NCI-H2196 treated with DMSO at 0.1 percent for 48 hours (cell line): ENCODE measurements around the gene CD58.
A peak's percentile ranks its signal among the peaks of the same experiment; 100 is the strongest.
"Not testable (repeated sequence)": the region's sequence is repeated elsewhere in the genome, so short reads cannot be mapped to it uniquely, and the experiment has no call there.

Experiments used
- DNase-seq: peaks from one replicate; lab custom pipeline; 2025; ENCODE audit not compliant: unreplicated experiment; lab: John Stamatoyannopoulos, UW

CD58 gene

DNA sequence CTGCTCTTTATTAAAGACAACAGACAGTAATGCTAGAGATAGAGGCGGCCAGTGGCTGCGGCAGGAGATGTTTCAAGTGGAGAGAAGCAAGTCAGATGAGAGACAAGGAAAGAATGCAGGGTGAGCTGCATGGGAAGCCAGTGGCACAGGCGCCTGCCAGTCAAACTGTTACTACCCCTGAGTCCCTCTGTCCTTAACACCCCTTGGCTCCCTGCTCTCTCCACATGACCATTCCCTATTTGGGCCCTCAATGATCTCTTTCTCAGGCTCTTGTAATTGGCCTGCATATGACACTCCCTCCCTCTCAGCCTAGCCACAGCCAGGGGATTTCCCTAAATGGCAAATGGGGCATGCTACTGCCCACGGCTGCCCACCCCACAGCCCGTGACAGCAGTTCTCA lies 22.6 kb upstream of the CD58 start:
- not testable (repeated sequence) for DNase-seq

DNA sequence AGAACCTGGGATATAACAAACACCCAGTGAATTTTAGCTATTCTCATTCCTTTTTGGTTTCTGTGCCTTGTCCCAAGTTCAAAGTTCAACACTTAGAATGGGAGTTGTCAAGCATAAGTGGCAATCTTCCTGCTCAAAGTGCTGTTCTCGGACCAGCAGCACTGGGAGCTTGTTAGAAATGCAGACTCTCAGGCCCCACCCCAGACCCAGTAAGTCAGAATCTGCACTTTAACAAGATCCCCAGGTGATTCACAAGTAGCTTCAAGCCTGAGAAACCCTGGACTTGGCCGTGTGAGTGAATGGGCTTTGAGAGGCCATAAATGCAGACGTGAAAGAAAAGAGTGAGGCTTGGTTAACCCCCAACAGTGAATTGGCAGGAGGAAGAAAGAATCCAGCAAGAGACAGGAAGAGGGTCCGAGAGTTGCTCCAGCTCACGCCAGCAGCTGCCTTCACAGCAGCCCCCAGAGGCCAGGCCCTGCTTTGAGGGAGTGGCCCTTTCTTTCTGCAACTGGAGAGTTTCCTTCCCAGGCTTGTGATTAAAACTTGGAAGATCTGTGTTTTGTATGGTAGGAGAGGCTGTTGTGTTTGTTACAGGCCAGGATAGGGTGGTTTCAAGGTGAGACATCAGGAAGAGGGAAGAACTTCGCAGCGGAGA lies 21.3 kb upstream of the CD58 start:
- not testable (repeated sequence) for DNase-seq

DNA sequence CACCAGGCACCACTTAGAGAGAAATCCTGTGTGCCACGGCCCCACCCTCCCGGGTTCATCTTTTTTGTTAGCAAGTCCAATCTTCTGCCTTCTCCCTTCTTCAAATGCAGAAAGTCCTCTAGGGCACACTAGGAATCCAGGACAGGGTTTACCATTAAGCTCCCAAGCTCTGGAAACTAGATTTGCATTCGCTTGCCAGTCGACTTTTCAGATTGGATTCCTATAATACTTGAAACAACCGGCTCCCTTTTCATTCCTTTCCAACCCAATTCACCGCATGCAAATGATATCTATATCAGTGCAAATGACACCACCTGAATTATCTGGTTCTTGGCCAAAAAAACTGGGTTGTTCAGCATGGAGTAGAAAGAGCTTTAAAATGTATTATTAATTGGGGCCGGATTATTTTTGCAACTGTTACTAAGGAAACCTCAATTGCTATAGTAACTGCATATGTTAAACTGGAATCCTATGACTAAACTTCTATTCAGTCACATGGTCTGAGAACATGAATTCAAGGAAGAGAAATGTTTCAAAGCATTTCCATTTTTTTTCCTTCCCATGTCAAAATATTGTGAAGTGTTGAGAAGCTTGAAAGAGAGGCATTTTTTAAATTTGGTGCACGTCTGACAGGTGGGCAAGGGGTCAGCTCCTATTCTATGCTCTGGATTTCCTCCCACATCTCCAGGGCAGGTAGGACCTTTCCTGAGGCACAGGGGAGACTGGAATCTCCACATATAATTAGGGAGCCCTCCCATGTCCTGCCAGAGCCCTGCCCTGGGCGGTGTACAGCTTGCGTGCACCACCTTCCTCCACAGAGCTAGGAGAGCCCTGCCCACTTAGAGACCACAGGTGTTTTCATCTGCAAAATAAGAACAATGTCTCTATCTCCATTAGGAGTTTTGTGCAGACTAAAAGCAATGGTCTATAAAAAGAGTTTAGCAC lies 20.5 kb upstream of the CD58 start:
- not testable (repeated sequence) for DNase-seq

GRCh38 chr1:116590359-116591005 lies 19.7 kb upstream of the CD58 start:
- DNase-seq = not testable (repeated sequence)

GRCh38 chr1:116589101-116589735 lies 18.4 kb upstream of the CD58 start:
- DNase-seq = not testable (repeated sequence)

GRCh38 chr1:116587501-116588227 lies 16.8 kb upstream of the CD58 start:
- DNase-seq = no peak

- DNase-seq = no peak
These were observed 15.9 kb upstream of the CD58 start for GRCh38 chr1:116586741-116587143.

GRCh38 chr1:116585886-116586285 lies 15.1 kb upstream of the CD58 start:
- no peak for DNase-seq

- DNase-seq = no peak
These were observed 10.6 kb upstream of the CD58 start for GRCh38 chr1:116581323-116581885.

DNA sequence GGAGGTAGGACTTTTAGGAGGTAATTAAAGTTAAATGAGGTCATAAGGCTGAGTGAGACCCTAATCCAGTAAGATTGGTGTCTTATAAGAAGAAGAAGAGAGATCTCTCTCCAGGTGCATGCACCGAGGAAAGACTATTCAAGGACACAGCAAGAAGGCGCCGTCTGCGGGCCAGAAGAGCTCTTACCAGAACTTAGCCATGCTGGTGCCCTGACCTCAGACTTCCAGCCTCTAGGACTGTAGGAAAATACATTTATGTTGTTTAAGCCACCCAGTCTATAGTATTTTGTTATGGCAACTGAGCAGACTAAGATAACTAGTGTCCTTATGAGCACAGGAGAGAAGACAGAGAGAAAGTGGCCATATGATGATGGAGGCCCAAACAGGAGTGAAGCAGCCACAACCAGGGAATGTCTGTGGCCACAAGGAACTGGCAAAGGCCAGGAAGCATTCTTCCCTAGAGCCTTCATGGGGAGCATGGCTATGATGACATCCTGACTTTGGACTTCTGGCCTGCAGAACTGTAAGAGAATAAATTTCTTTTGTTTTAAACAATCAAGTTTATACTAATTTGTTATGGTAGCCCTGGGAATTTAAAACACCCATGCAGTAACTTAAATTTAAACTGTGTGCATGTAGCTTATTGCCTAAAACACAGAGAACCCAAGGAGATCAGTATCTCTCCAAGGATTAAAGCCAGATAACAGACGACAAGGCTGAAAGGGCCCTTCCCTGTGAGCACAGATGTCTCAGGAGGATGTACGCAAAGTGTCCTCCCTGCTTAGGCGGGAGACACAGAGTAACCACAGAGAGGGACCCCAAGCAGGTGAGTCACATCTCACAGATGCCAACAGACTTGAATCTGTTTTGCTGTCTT lies 9.9 kb upstream of the CD58 start:
- DNase-seq = no peak

- no peak for DNase-seq
These were observed 8.5 kb upstream of the CD58 start for GRCh38 chr1:116579259-116579875.

- DNase-seq = no peak
These were observed 7.8 kb upstream of the CD58 start for GRCh38 chr1:116578581-116578980.

DNA sequence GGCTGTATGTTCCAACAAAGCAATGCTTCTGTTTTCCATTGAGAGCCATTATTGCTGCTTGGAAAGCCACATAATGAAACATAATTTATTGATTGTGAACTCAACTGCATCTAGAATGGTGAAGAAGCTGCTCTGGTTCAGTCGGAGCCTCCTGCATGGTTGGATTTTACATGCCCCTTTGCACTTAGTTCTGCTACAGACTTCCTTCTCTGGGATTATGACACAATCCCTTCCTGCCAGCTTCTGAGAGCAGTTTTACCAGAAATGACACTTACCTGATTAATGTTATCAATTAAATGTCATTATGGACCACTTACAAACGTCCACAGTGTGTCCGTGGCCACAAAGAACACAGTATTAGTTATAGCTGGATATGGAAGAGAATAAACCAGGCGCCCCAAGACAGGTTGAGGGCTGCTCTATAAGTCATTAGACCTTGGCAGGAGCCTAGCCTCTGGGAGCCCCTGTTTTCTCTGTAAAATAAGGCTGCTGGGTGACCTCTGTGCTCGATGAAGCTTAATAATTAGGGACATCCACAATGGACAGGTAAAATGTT lies 7.0 kb upstream of the CD58 start:
- no peak for DNase-seq

DNA sequence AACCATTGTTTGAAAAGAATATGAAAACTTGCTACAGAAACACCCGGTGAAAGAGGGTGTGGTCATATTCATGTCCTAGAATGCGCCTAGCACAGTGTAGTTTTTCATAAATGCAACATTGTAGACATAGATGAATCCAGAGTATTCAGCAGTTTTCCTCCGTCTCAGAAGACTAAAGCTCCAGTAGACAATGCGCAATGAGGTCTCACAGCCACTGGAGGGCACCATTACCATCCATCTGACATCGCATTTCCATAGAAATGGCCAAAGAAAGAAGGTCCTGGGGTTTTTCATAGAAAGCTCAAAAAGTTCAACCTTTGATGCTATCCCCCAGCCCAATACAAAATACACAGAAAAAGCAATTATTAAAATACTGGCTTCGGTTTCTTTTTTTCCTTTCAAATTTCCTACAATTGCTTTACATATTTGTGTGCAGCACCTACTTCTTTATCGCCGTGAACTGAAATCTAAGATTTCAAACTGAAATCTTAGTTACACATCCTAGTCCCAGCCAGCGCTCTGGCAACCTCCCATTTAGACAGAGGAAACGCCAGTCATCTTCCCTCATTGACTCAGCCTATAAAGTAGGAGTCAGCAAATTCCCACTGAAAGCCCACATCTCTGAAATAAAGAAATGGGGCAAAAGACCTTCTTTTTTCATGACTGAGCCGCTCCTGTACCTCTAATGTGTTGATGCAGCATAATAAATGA lies 3.9 kb upstream of the CD58 start:
- peak; percentile 40 for DNase-seq

DNA sequence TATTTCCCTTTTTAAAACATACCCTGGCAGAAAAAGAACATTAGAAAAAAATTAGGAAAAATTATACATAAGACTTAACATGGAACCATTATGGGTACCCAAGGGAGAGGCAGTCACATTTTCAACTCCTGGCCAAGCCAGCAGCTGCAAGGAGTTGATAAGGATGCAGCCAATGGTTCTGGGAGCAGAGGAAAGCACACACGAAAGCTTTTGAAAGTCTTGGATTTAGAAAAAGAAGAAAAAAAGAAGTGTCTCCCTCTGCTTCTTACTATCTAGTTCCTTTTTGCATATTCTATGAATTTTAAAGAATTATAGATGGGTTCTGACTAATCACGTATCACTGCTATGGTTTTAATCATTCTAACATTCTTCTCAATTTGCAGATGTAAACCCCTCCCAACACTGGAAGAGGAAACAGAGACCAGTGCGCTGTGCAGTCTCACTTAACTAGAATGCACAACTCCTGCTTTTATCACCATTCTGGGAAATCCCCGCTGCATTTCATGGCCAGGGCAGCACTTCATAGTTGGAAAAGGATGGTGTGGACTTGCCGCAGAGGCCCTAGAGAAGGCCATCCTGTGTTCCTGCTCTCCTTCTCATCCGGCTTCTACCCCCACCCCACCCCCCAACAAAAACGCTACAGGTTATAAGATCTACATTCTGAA lies 2.7 kb upstream of the CD58 start:
- DNase-seq = no peak

DNA sequence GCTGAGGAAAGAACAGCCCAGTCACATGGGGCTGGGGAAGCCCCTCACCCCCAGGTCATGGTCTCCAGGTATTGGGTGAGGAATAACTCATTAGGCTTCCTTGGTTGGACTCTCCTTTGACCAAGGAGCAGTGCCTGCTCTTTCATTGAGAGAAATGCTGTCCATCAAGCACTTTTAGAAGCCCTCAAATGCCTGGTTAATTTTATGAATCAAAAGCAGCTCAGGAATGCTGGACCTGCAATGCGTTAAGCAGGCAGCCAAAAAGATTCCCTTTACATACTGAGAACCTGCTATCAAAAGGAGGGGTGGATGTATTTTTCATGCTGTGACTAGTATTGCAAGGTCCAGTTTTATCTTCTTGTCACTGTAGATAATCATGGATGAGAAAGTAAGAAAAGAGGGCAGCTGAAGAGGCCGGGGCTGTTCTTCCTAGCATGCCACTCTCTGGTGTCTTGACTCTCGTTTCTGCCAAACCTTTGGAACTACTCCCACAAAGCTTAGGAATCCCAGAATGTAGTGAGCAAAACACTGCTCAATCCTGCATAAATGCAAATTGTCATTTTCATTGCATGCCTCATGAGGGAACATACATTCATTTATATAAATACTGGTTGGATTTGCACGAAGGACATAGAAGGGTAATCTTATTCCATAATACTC lies 2.1 kb upstream of the CD58 start:
- DNase-seq = no peak

DNA sequence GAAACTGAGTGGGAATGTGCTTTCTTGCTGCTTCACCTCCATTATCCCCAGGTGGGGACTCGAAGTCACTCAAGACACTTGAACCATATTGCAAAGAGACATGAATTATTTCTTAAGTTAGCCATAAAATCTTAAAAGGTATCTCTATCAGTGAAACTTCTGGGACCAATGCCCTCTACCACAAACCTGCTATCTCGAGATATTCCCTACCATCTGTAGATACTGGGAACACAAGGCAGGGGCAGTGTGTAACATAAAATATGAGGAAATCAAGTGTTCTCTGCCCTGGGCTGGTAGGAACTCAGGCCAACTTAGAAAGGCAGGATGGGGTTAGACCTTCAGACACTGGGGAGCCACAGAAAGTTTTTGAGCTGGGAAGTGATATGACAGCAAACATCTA lies 1.3 kb upstream of the CD58 start:
- no peak for DNase-seq
